Suprapubic skin (tissue), 3 donors: ENCODE measurements around the gene MYOZ3.

Experiments used
- CTCF ChIP-seq, 2 donors: fragments of 200-600 bp in 1 of 2; fragments of 450-650 bp in 1 of 2; sonication (generic) in 1 of 2; IDR thresholded peaks; one replicate each; pipeline ENCODE4 v1.5.1; 2016 to 2019; ENCODE audit warnings: antibody characterized with exemption in 2 of 2, mild to moderate bottlenecking in 1 of 2, moderate library complexity in 1 of 2
- POLR2A ChIP-seq, 2 donors: fragments of 450-650 bp; IDR thresholded peaks; one replicate each; pipeline ENCODE4 v1.6.1; 2017; ENCODE audit warnings: antibody characterized with exemption in 2 of 2, mild to moderate bottlenecking in 2 of 2, moderate library complexity in 2 of 2

GRCh38 chr5:150615141-150615699 lies 45.8 kb upstream of the MYOZ3 start:
- TF ChIP-seq CTCF (IDR thresholded peaks at IDR 0.05) (no peak), POLR2A (IDR thresholded peaks at IDR 0.05) (no peak)
